B cell (primary cell): ENCODE data around the gene QRICH1. TPM values are rescaled to one million over a fixed set of nuclear protein-coding genes. Genes with fewer than 3 reads are reported as not detected.

Experiments used
- ATAC-seq: fragments of 200-7000 bp; cut with Tn5 transposase; one replicate; pipeline ENCODE4 v1.10.0; 2021; ENCODE audit warnings: low read depth, mild to moderate bottlenecking, moderate number of reproducible peaks, moderate library complexity
- CTCF ChIA-PET: fragments of 350-600 bp; sonication (Branson Sonifier 250); formaldehyde crosslinking; loops from one replicate; lab custom pipeline; 2021; ENCODE audit warnings: antibody characterized with exemption, inconsistent platforms; lab: Charles Lee
- POLR2A ChIA-PET: fragments of 350-600 bp; sonication (Branson Sonifier 250); formaldehyde crosslinking; loops from one replicate; lab custom pipeline; 2021; ENCODE audit warnings: antibody characterized with exemption; lab: Charles Lee
- DNase-seq: peaks from one replicate; pipeline ENCODE4 v3.0.0; 2013
- H2AFZ ChIP-seq: 2 replicates; pipeline ENCODE4 v1.6.1; 2012; ENCODE audit warnings: mild to moderate bottlenecking, low read depth, low read length; ENCODE audit not compliant: insufficient read depth, poor library complexity, severe bottlenecking
- H3K27ac ChIP-seq, 2 donors: 1 replicate in 1 of 2; 2 replicates in 1 of 2; pipeline ENCODE4 v1.5.1; 2012 to 2013; ENCODE audit warnings: low read length in 2 of 2, mild to moderate bottlenecking in 2 of 2, moderate library complexity in 1 of 2
- H3K27me3 ChIP-seq, 4 experiments: fragments of 200-600 bp in 1 of 4; sonication (generic) in 1 of 4; replicated peaks in 1 of 4; 1 replicate in 2 of 4; 2 replicates in 2 of 4; pipeline versions ENCODE4 v1.6.1 to v1.7.0; 2013 to 2016; ENCODE audit warnings: low read length in 3 of 4, mild to moderate bottlenecking in 2 of 4, mixed read lengths in 1 of 4, moderate library complexity in 1 of 4; ENCODE audit not compliant: insufficient read depth in 4 of 4, control insufficient read depth in 3 of 4; ENCODE audit errors: control extremely low read depth in 1 of 4
- H3K36me3 ChIP-seq, 2 experiments: replicated peaks in 1 of 2; 1 replicate in 1 of 2; 2 replicates in 1 of 2; pipeline versions ENCODE4 v1.6.1 to v1.7.1; 2013; ENCODE audit warnings: low read length in 1 of 2; ENCODE audit not compliant: insufficient read depth in 2 of 2, control insufficient read depth in 1 of 2; ENCODE audit errors: control extremely low read depth in 1 of 2, extremely low read depth in 1 of 2
- H3K4me1 ChIP-seq, 2 donors: fragments of 200-600 bp in 1 of 2; sonication (generic) in 1 of 2; 1 replicate in 1 of 2; 2 replicates in 1 of 2; pipeline versions ENCODE4 v1.5.1 to v1.6.1; 2013 to 2017; ENCODE audit warnings: low read length in 2 of 2; ENCODE audit not compliant: control insufficient read depth in 2 of 2, insufficient read depth in 2 of 2
- H3K4me2 ChIP-seq: replicated peaks from 2 replicates; pipeline ENCODE3; 2012; ENCODE audit warnings: mild to moderate bottlenecking, low read depth, low read length; ENCODE audit not compliant: poor library complexity, severe bottlenecking
- H3K4me3 ChIP-seq, 5 experiments: fragments of 200-600 bp in 1 of 5; sonication (generic) in 1 of 5; 1 replicate in 3 of 5; 2 replicates in 2 of 5; pipeline versions ENCODE4 v1.5.1 to v1.7.0; 2011 to 2016; ENCODE audit warnings: low read length in 4 of 5, mild to moderate bottlenecking in 4 of 5, low read depth in 2 of 5, control low read depth in 1 of 5, moderate library complexity in 1 of 5; ENCODE audit not compliant: insufficient read depth in 1 of 5; ENCODE audit errors: control extremely low read depth in 1 of 5, extremely low read depth in 1 of 5
- H3K79me2 ChIP-seq: fragments of 200-600 bp; sonication (generic); one replicate; pipeline ENCODE4 v1.6.0; 2016; ENCODE audit warnings: low read length; ENCODE audit not compliant: control insufficient read depth, insufficient read depth
- H3K9ac ChIP-seq: fragments of 200-600 bp; sonication (generic); 2 replicates; pipeline ENCODE4 v1.6.1; 2017; ENCODE audit warnings: mild to moderate bottlenecking, low read length, moderate library complexity
- H3K9me3 ChIP-seq, 3 donors: one replicate each; pipeline versions ENCODE4 v1.6.1 to v1.7.1; 2013; ENCODE audit warnings: low read length in 2 of 3; ENCODE audit not compliant: control insufficient read depth in 2 of 3, insufficient read depth in 1 of 3; ENCODE audit errors: control extremely low read depth in 1 of 3
- H4K20me1 ChIP-seq: 2 replicates; pipeline ENCODE4 v1.6.0; 2012; ENCODE audit warnings: mild to moderate bottlenecking, low read length; ENCODE audit not compliant: insufficient read depth, control insufficient read depth, poor library complexity, severe bottlenecking
- H3K27ac Mint-ChIP-seq: one replicate; pipeline ENCODE4 v1.8.0; 2021; ENCODE audit warnings: mixed read lengths
- H3K27me3 Mint-ChIP-seq: one replicate; pipeline ENCODE4 v1.8.0; 2021; ENCODE audit warnings: mixed read lengths
- H3K4me1 Mint-ChIP-seq: one replicate; pipeline ENCODE4 v1.8.0; 2021; ENCODE audit warnings: mixed read lengths
- H3K4me3 Mint-ChIP-seq: one replicate; pipeline ENCODE4 v1.8.0; 2021; ENCODE audit warnings: mixed read lengths
- H3K9me3 Mint-ChIP-seq: one replicate; pipeline ENCODE4 v1.8.0; 2022; ENCODE audit warnings: mixed read lengths; ENCODE audit not compliant: insufficient read depth
- CTCF ChIP-seq: fragments of 200-600 bp; IDR thresholded peaks from one replicate; pipeline ENCODE4 v1.8.0; 2022; ENCODE audit warnings: antibody characterized with exemption, mild to moderate bottlenecking
- EZH2 ChIP-seq: IDR thresholded peaks from 2 replicates; pipeline ENCODE4 v1.6.1; 2012; ENCODE audit warnings: borderline replicate concordance, low read depth, mild to moderate bottlenecking, moderate library complexity, low read length; ENCODE audit not compliant: insufficient read depth, poor library complexity, severe bottlenecking
- WGBS: methylation state at CpG from one replicate; pipeline ENCODE4 v1.1.5; 2013; ENCODE audit warnings: missing lambda C conversion rate; ENCODE audit not compliant: insufficient coverage; 5-methylcytosine and 5-hydroxymethylcytosine counted together
- intact Hi-C: fragments of 100-400 bp; cut with micrococcal nuclease; formaldehyde crosslinking; loops from one replicate; pipeline ENCODE4 v1.10.0; 2022
- polyA plus RNA-seq: library from polyadenylated mRNA; depleted of rRNA; stranded (reverse); fragments of >200 nt; gene quantifications from 2 replicates; pipeline ENCODE4 v1.2.3, GENCODE V29; 2012
- total RNA-seq, 2 donors: library from RNA; stranded (reverse); fragments of 120-200 nt in 1 of 2; gene quantifications; 1 replicate in 1 of 2; 2 replicates in 1 of 2; pipeline versions ENCODE4 v1.2.3 to v1.2.4, GENCODE V29; 2013 to 2022

The QRICH1 gene
- total and polyA plus RNA-seq, 2 donors (not counting 1 experiment from before 2014, with no cell fraction given): 179 to 187 TPM

DNA sequence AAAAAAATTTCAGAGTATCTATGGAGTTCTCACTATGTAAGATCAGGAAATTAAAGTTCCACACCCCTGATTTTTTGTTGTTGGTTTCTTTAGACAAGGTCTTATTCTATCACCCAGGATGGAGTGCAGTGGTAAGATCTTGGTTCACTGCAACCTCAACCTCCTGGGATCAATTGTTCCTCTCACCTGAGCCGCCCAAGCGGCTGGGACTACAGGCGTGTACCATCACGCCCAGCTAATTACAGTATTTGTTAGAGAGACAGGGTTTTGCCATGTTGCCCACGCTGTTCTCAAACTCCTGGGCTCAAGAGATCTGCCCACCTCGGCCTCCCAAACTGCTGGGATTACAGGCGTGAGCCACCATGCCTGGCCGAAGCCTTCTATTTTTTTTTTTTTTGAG, 12.4 kb downstream of the QRICH1 start:
- Mint-ChIP-seq H3K4me3 (no peak overlapping the region), H3K9me3 (no peaks in the 10 kb centered on the region), H3K27me3 (no peaks in the 10 kb centered on the region), H3K27ac (no peak overlapping the region), H3K4me1 (peaks cover 11% of the 10 kb centered on the region)
- ChIA-PET POLR2A (interaction anchor here (0.7 kb wide), 1 partner anchor 1386 kb away, joined by 3 read pairs; no protein-coding TSS in a partner anchor), CTCF (no interaction called here)
- no peaks in the 10 kb centered on the region for H3K9me3 ChIP-seq
- TF ChIP-seq CTCF (no peak), EZH2 (no peak)
- H4K20me1 ChIP-seq: peaks cover 90% of the 10 kb centered on the region
- H3K9ac ChIP-seq: no peak overlapping the region
- H3K4me2 ChIP-seq: no peak overlapping the region
- no peak overlapping the region for H3K27ac ChIP-seq
- H3K4me1 ChIP-seq: no peaks in the 10 kb centered on the region
- no peak overlapping the region for H3K4me3 ChIP-seq
- no peaks in the 10 kb centered on the region for H3K27me3 ChIP-seq
- peaks cover 13 to 26% of the 10 kb centered on the region in 2 experiments for H3K36me3 ChIP-seq
- H3K79me2 ChIP-seq: peaks cover 98% of the 10 kb centered on the region
- ATAC-seq (no peak), DNase-seq (no peak)
- intact Hi-C loops: no loop called here
- 96% methylated on average over 7 of the region's 8 CpGs for WGBS
- no peak overlapping the region for H2AFZ ChIP-seq

GRCh38 chr3:49079270-49079669, 14.6 kb downstream of the QRICH1 start:
- Mint-ChIP-seq H3K9me3 (no peaks in the 10 kb centered on the region), H3K27me3 (no peaks in the 10 kb centered on the region), H3K4me3 (no peak overlapping the region), H3K27ac (no peak overlapping the region), H3K4me1 (peaks cover 8% of the 10 kb centered on the region)
- ATAC-seq (no peak), DNase-seq (no peak)
- no peaks in the 10 kb centered on the region for H3K4me1 ChIP-seq
- no peak overlapping the region for H3K4me3 ChIP-seq
- H3K36me3 ChIP-seq: peaks cover 15 to 42% of the 10 kb centered on the region in 2 experiments
- ChIA-PET CTCF (no interaction called here), POLR2A (no interaction called here)
- H3K9ac ChIP-seq: no peak overlapping the region
- H2AFZ ChIP-seq: no peak overlapping the region
- intact Hi-C loops: no loop called here
- TF ChIP-seq EZH2: no peak
- no peak for TF ChIP-seq CTCF
- peaks cover 86% of the 10 kb centered on the region for H4K20me1 ChIP-seq
- H3K27ac ChIP-seq: no peak overlapping the region
- H3K27me3 ChIP-seq: no peaks in the 10 kb centered on the region
- H3K9me3 ChIP-seq: no peaks in the 10 kb centered on the region
- no peak overlapping the region for H3K4me2 ChIP-seq
- 100% methylated on average over 1 of the region's 2 CpGs for WGBS
- peaks cover 98% of the 10 kb centered on the region for H3K79me2 ChIP-seq
